HepG2 (cell line): Measurements from ENCODE around the gene ADAR. TPM values are rescaled to one million over a fixed set of nuclear protein-coding genes. Genes with fewer than 3 reads are reported as not detected.
A peak's percentile ranks its signal among the peaks of the same experiment; 100 is the strongest.

Experiments
- HNF1A ChIP-seq, 2 experiments: sonication (generic) in 1 of 2; formaldehyde crosslinking in 1 of 2; IDR thresholded peaks; 2 replicates each; pipeline versions ENCODE4 v1.4.0 to v1.6.1; 2016 to 2020; ENCODE audit warnings: borderline replicate concordance in 1 of 2, low read depth in 1 of 2, mild to moderate bottlenecking in 1 of 2, missing genetic modification reagents in 1 of 2
- PHF5A ChIP-seq: IDR thresholded peaks from one replicate; pipeline ENCODE4 v1.6.1; 2018; ENCODE audit warnings: low read depth, missing genetic modification reagents; ENCODE audit not compliant: unreplicated experiment
- RBFOX2 ChIP-seq: fragments of 200-400 bp; formaldehyde crosslinking; IDR thresholded peaks from 2 replicates; pipeline ENCODE4 v1.6.1; 2017; ENCODE audit warnings: low read depth, mild to moderate bottlenecking, low read length
- SMAD9 ChIP-seq: sonication (generic); formaldehyde crosslinking; IDR thresholded peaks from 2 replicates; pipeline ENCODE4 v1.5.1; 2020; ENCODE audit warnings: mild to moderate bottlenecking, missing genetic modification reagents
- ZNF318 ChIP-seq: sonication (generic); formaldehyde crosslinking; IDR thresholded peaks from 2 replicates; pipeline ENCODE4 v1.4.0; 2020; ENCODE audit warnings: mild to moderate bottlenecking, missing genetic modification reagents
- polyA plus RNA-seq, 8 experiments: library from polyadenylated mRNA; depleted of rRNA in 3 of 8; stranded (reverse) in 7 of 8; unstranded in 1 of 8; fragments of >200 nt; fragmentation: Illumina TruSeq in 4 of 8; extraction: Trizol in 4 of 8; gene quantifications; 2 replicates each; pipeline versions ENCODE4 v1.2.1 to v1.2.3, GENCODE V29; 2011 to 2016; ENCODE audit warnings: low read depth in 4 of 8, missing spikeins in 1 of 8, mixed read lengths in 1 of 8; ENCODE audit not compliant: insufficient read depth in 1 of 8
- total RNA-seq, 5 experiments: library from RNA; depleted of rRNA; stranded (reverse); fragments of >200 nt; fragmentation: Illumina TruSeq; extraction: Trizol; gene quantifications; 2 replicates each; pipeline ENCODE4 v1.2.3, GENCODE V29; 2016; ENCODE audit warnings: low read depth in 1 of 5
- TF ChIP-seq, protein P1 (sequence below): sonication (generic); formaldehyde crosslinking; conservative IDR thresholded peaks from 2 replicates; pipeline ENCODE4 v1.8.1; 2023; ENCODE audit warnings: missing genetic modification reagents
- TF ChIP-seq, protein P2 (sequence below): sonication (generic); formaldehyde crosslinking; IDR thresholded peaks from 2 replicates; pipeline ENCODE4 v1.4.0; 2020; ENCODE audit warnings: missing genetic modification reagents

ADAR gene
- total and polyA plus RNA-seq, 2 of the 13 experiments (the other 11 are each of a cell fraction or from before 2014, with no cell fraction given): 70.8 to 86.2 TPM

GRCh38 chr1:154627257-154628120 lies 19.5 kb upstream of the ADAR start (continued):
- peak; percentile 29; the same call in 1 of the 2 replicates for TF ChIP-seq ZNF318
- TF ChIP-seq, protein P1, sequence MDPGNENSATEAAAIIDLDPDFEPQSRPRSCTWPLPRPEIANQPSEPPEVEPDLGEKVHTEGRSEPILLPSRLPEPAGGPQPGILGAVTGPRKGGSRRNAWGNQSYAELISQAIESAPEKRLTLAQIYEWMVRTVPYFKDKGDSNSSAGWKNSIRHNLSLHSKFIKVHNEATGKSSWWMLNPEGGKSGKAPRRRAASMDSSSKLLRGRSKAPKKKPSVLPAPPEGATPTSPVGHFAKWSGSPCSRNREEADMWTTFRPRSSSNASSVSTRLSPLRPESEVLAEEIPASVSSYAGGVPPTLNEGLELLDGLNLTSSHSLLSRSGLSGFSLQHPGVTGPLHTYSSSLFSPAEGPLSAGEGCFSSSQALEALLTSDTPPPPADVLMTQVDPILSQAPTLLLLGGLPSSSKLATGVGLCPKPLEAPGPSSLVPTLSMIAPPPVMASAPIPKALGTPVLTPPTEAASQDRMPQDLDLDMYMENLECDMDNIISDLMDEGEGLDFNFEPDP: no peak
- TF ChIP-seq, protein P2, sequence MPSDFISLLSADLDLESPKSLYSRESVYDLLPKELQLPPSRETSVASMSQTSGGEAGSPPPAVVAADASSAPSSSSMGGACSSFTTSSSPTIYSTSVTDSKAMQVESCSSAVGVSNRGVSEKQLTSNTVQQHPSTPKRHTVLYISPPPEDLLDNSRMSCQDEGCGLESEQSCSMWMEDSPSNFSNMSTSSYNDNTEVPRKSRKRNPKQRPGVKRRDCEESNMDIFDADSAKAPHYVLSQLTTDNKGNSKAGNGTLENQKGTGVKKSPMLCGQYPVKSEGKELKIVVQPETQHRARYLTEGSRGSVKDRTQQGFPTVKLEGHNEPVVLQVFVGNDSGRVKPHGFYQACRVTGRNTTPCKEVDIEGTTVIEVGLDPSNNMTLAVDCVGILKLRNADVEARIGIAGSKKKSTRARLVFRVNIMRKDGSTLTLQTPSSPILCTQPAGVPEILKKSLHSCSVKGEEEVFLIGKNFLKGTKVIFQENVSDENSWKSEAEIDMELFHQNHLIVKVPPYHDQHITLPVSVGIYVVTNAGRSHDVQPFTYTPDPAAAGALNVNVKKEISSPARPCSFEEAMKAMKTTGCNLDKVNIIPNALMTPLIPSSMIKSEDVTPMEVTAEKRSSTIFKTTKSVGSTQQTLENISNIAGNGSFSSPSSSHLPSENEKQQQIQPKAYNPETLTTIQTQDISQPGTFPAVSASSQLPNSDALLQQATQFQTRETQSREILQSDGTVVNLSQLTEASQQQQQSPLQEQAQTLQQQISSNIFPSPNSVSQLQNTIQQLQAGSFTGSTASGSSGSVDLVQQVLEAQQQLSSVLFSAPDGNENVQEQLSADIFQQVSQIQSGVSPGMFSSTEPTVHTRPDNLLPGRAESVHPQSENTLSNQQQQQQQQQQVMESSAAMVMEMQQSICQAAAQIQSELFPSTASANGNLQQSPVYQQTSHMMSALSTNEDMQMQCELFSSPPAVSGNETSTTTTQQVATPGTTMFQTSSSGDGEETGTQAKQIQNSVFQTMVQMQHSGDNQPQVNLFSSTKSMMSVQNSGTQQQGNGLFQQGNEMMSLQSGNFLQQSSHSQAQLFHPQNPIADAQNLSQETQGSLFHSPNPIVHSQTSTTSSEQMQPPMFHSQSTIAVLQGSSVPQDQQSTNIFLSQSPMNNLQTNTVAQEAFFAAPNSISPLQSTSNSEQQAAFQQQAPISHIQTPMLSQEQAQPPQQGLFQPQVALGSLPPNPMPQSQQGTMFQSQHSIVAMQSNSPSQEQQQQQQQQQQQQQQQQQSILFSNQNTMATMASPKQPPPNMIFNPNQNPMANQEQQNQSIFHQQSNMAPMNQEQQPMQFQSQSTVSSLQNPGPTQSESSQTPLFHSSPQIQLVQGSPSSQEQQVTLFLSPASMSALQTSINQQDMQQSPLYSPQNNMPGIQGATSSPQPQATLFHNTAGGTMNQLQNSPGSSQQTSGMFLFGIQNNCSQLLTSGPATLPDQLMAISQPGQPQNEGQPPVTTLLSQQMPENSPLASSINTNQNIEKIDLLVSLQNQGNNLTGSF (CRISPR knock-in tag): no peak
- no peak for TF ChIP-seq HNF1A (IDR thresholded peaks at IDR 0.05; ENCODE audit: low read depth)
- 0 out of 2 replicates have a peak, but pooled peaks have one; percentile 40 for TF ChIP-seq HNF1A (CRISPR knock-in tag; IDR thresholded peaks at IDR 0.05; ENCODE audit: borderline replicate concordance)
- peak; percentile 82 for TF ChIP-seq RBFOX2
- TF ChIP-seq PHF5A (CRISPR knock-in tag): no peak
- no peak for TF ChIP-seq SMAD9 (CRISPR knock-in tag)
